Vagina (tissue), 2 donors: ENCODE measurements around the gene GALNTL6. TPM values are rescaled to one million over a fixed set of nuclear protein-coding genes. Genes with fewer than 3 reads are reported as not detected.

Experiments used
- DNase-seq, 2 donors: peaks; one replicate each; pipeline ENCODE4 v3.0.0-alpha.2; 2017; ENCODE audit errors: extremely low spot score in 2 of 2
- H3K27ac ChIP-seq: fragments of 200-600 bp; sonication (generic); one replicate; pipeline ENCODE4 v1.5.1; 2019
- H3K27me3 ChIP-seq: fragments of 200-600 bp; sonication (generic); one replicate; pipeline ENCODE4 v1.5.1; 2019
- H3K36me3 ChIP-seq, 2 donors: fragments of 200-600 bp; sonication (generic); one replicate each; pipeline ENCODE4 v1.5.1; 2017 to 2019
- H3K4me1 ChIP-seq: fragments of 200-600 bp; sonication (generic); one replicate; pipeline ENCODE4 v1.5.1; 2019
- H3K4me3 ChIP-seq, 2 donors: fragments of 200-600 bp; sonication (generic); 1 replicate in 1 of 2; 2 replicates in 1 of 2; pipeline ENCODE4 v1.5.1; 2016 to 2019
- H3K9me3 ChIP-seq: fragments of 200-600 bp; sonication (generic); one replicate; pipeline ENCODE4 v1.5.1; 2019
- CTCF ChIP-seq, 3 experiments: fragments of 450-650 bp in 2 of 3; fragments of 200-600 bp in 1 of 3; sonication (generic) in 1 of 3; IDR thresholded peaks; one replicate each; pipeline ENCODE4 v1.5.1; 2017 to 2019; ENCODE audit warnings: antibody characterized with exemption in 3 of 3, mild to moderate bottlenecking in 2 of 3, moderate library complexity in 2 of 3
- POLR2A ChIP-seq, 2 donors: fragments of 450-650 bp; IDR thresholded peaks; one replicate each; pipeline ENCODE4 v1.6.1; 2017; ENCODE audit warnings: antibody characterized with exemption in 2 of 2, mild to moderate bottlenecking in 2 of 2, moderate library complexity in 2 of 2
- POLR2AphosphoS5 ChIP-seq, 2 donors: sonication (generic); formaldehyde crosslinking; IDR thresholded peaks; one replicate each; pipeline ENCODE4 v1.9.0; 2017; ENCODE audit warnings: antibody characterized with exemption in 2 of 2, mild to moderate bottlenecking in 2 of 2, low read depth in 1 of 2; ENCODE audit not compliant: insufficient read depth in 1 of 2
- intact Hi-C: fragments of 100-400 bp; cut with DNase I; formaldehyde crosslinking; loops from one replicate; pipeline ENCODE4 v1.15.1; 2023
- total RNA-seq: library from RNA; depleted of rRNA; stranded (reverse); fragments of >200 nt; gene quantifications from one replicate; pipeline ENCODE4 v1.2.3, GENCODE V29; 2016

GALNTL6 gene
- total RNA-seq, 1 donor from 2014 or later: 0.74 TPM

- Histone ChIP-seq H3K27ac (no peak overlapping the region), H3K4me1 (no peaks in the 10 kb centered on the region), H3K4me3 (no peak overlapping the region), H3K9me3 (no peaks in the 10 kb centered on the region), H3K36me3 (no peaks in the 10 kb centered on the region), H3K27me3 (no peaks in the 10 kb centered on the region)
- TF ChIP-seq POLR2A (IDR thresholded peaks at IDR 0.05) (no peak), POLR2AphosphoS5 (IDR thresholded peaks at IDR 0.05; ENCODE audit: insufficient read depth in 1 of 2, low read depth in 1 of 2) (no peak), CTCF (IDR thresholded peaks at IDR 0.05) (no peak)
- intact Hi-C loops: no loop called here
- no peak for DNase-seq
These were observed 1002.4 kb downstream of the GALNTL6 start for GRCh38 chr4:172815499-172816164.

GRCh38 chr4:172818901-172819300, 1005.7 kb downstream of the GALNTL6 start:
- Histone ChIP-seq H3K27me3 (no peaks in the 10 kb centered on the region), H3K27ac (no peak overlapping the region), H3K9me3 (no peaks in the 10 kb centered on the region), H3K4me3 (no peak overlapping the region), H3K36me3 (no peaks in the 10 kb centered on the region), H3K4me1 (no peaks in the 10 kb centered on the region)
- TF ChIP-seq POLR2AphosphoS5 (IDR thresholded peaks at IDR 0.05; ENCODE audit: insufficient read depth in 1 of 2, low read depth in 1 of 2) (no peak), CTCF (IDR thresholded peaks at IDR 0.05) (no peak), POLR2A (IDR thresholded peaks at IDR 0.05) (no peak)
- DNase-seq: no peak
- intact Hi-C loops: no loop called here

- intact Hi-C loops: no loop called here
- DNase-seq: no peak
- TF ChIP-seq POLR2A (IDR thresholded peaks at IDR 0.05) (no peak), CTCF (IDR thresholded peaks at IDR 0.05) (no peak), POLR2AphosphoS5 (IDR thresholded peaks at IDR 0.05; ENCODE audit: insufficient read depth in 1 of 2, low read depth in 1 of 2) (no peak)
- H3K9me3 ChIP-seq: no peaks in the 10 kb centered on the region
- H3K27ac ChIP-seq: no peak overlapping the region
- no peaks in the 10 kb centered on the region for H3K36me3 ChIP-seq
- H3K4me1 ChIP-seq: no peaks in the 10 kb centered on the region
- no peaks in the 10 kb centered on the region for H3K27me3 ChIP-seq
- no peak overlapping the region for H3K4me3 ChIP-seq
These were observed 1006.1 kb downstream of the GALNTL6 start for GRCh38 chr4:172819353-172819752.

GRCh38 chr4:172822331-172822730, 1009.1 kb downstream of the GALNTL6 start:
- TF ChIP-seq POLR2AphosphoS5 (IDR thresholded peaks at IDR 0.05; ENCODE audit: insufficient read depth in 1 of 2, low read depth in 1 of 2) (no peak), CTCF (IDR thresholded peaks at IDR 0.05) (no peak), POLR2A (IDR thresholded peaks at IDR 0.05) (no peak)
- Histone ChIP-seq H3K27me3 (no peaks in the 10 kb centered on the region), H3K27ac (no peak overlapping the region), H3K9me3 (no peaks in the 10 kb centered on the region), H3K36me3 (no peaks in the 10 kb centered on the region), H3K4me3 (no peak overlapping the region), H3K4me1 (no peaks in the 10 kb centered on the region)
- no peak for DNase-seq
- intact Hi-C loops: no loop called here

GRCh38 chr4:172826346-172826745, 1013.1 kb downstream of the GALNTL6 start:
- H3K27ac ChIP-seq: no peak overlapping the region
- no peaks in the 10 kb centered on the region for H3K27me3 ChIP-seq
- no peak overlapping the region for H3K4me3 ChIP-seq
- intact Hi-C loops: no loop called here
- H3K9me3 ChIP-seq: no peaks in the 10 kb centered on the region
- TF ChIP-seq CTCF (IDR thresholded peaks at IDR 0.05) (no peak), POLR2AphosphoS5 (IDR thresholded peaks at IDR 0.05; ENCODE audit: insufficient read depth in 1 of 2, low read depth in 1 of 2) (no peak), POLR2A (IDR thresholded peaks at IDR 0.05) (no peak)
- no peak for DNase-seq
- no peaks in the 10 kb centered on the region for H3K36me3 ChIP-seq
- H3K4me1 ChIP-seq: no peaks in the 10 kb centered on the region
